SJSA1 (cell line): ENCODE results near the gene NUDT17. TPM values are rescaled to one million over a fixed set of nuclear protein-coding genes. Genes with fewer than 3 reads are reported as not detected.
"Not testable (repeated sequence)": the region's sequence is repeated elsewhere in the genome, so short reads cannot be mapped to it uniquely, and the experiment has no call there.

Experiments
- DNase-seq, 2 experiments: peaks; one replicate each; pipeline ENCODE4 v3.0.0-alpha.2; 2015 to 2020; ENCODE audit warnings: low spot score in 2 of 2, low read depth in 1 of 2
- H3K27ac ChIP-seq: fragments of 250-450 bp; sonication (Bioruptor Pico); 2 replicates; pipeline ENCODE4 v1.5.1; 2020; ENCODE audit warnings: mild to moderate bottlenecking, moderate library complexity
- H3K27me3 ChIP-seq: fragments of 250-450 bp; sonication (Bioruptor Pico); replicated peaks from 2 replicates; pipeline ENCODE4 v1.5.1; 2020; ENCODE audit warnings: mild to moderate bottlenecking, moderate library complexity
- H3K36me3 ChIP-seq: fragments of 250-450 bp; sonication (Bioruptor Pico); 2 replicates; pipeline ENCODE4 v1.5.1; 2020; ENCODE audit warnings: mild to moderate bottlenecking
- H3K4me1 ChIP-seq: fragments of 250-450 bp; sonication (Bioruptor Pico); replicated peaks from 2 replicates; pipeline ENCODE4 v1.6.1; 2021; ENCODE audit warnings: mild to moderate bottlenecking
- H3K4me3 ChIP-seq: fragments of 250-450 bp; sonication (Bioruptor Pico); 2 replicates; pipeline ENCODE4 v1.5.1; 2020; ENCODE audit warnings: mild to moderate bottlenecking
- H3K9me3 ChIP-seq: fragments of 250-450 bp; sonication (Bioruptor Pico); replicated peaks from 2 replicates; pipeline ENCODE4 v1.5.1; 2020; ENCODE audit warnings: mild to moderate bottlenecking
- total RNA-seq: library from RNA; depleted of rRNA; stranded (reverse); fragments of >200 nt; shearing (Covaris generic); gene quantifications from 2 replicates; pipeline ENCODE4 v1.2.3, GENCODE V29; 2014; rRNA removed

The NUDT17 gene, protein sequence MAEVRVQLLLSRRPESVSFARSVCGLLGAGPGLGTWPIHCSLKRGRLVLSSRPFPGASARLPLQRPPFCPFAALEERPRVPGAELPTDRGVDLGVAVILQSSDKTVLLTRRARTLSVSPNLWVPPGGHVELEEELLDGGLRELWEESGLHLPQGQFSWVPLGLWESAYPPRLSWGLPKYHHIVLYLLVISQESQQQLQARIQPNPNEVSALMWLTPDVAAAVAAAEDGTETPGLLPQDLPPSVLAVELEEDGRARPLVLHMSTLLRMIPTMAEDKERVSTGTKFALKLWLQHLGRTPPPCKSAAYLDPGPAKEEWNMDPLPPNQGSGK
- 4.2 and 7.0 TPM in 2 replicates for total RNA-seq

DNA sequence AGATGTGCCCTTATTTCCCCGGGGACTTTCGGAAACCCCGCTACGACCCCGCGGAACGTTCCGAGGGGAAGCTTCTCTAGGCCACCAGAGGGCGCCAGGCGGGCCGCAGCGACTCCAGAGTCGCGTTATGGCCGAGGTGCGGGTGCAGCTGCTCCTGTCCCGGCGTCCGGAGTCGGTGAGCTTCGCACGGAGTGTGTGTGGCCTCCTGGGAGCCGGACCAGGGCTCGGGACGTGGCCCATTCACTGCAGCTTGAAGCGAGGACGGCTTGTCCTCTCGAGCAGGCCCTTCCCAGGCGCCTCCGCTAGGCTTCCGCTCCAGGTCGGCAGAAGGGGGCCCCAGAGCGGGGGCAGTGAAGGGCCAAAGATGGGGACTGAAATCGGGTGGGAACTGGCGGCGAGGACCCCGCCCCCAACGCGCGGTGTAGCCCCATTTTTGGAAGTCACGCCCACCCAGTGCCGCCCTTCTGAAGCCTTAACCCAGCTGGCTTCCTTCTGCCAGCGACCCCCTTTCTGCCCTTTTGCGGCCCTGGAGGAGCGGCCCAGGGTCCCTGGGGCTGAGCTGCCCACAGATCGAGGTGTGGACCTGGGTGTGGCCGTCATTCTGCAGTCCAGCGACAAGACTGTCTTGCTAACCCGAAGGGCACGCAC, at the start of gene NUDT17:
NUDT17 (plus strand) TSS at position 117 of the 648 bp plus-strand sequence; CDS start at position 128, 11 bp downstream.
- Histone ChIP-seq H3K9me3 (no peaks in the 10 kb centered on the region), H3K36me3 (peaks cover 68% of the 10 kb centered on the region), H3K4me1 (peaks cover 29% of the 10 kb centered on the region), H3K4me3 (peak within 1 kb of the TSS; percentile 46), H3K27me3 (no peaks in the 10 kb centered on the region), H3K27ac (peak within 1 kb of the TSS; percentile 31)
- peak; percentile 84 to 86 for DNase-seq

DNA sequence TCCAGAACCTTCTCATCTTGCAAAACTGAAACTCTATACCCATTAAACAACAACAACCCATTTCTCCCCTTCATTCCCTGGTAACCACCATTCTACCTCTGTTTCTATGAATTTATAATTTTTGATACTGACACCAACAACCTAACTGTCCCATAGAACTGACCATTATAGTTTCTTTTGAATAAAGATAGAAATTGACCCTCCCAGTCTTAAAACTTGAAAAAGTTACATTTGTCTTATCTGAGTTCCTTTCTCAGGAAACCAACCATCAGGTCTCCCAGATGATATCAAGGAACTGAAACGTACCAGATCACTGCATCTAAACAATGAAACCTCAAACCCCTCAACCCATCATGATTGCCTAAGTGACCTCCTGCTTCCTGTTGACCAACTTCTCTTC, 48.7 kb upstream of the NUDT17 start:
- no peaks in the 10 kb centered on the region for H3K4me1 ChIP-seq
- H3K36me3 ChIP-seq = peaks cover 34% of the 10 kb centered on the region
- no peak overlapping the region for H3K4me3 ChIP-seq
- H3K9me3 ChIP-seq = peaks cover 15% of the 10 kb centered on the region
- DNase-seq = no peak
- H3K27me3 ChIP-seq = no peaks in the 10 kb centered on the region
- no peak overlapping the region for H3K27ac ChIP-seq

DNA sequence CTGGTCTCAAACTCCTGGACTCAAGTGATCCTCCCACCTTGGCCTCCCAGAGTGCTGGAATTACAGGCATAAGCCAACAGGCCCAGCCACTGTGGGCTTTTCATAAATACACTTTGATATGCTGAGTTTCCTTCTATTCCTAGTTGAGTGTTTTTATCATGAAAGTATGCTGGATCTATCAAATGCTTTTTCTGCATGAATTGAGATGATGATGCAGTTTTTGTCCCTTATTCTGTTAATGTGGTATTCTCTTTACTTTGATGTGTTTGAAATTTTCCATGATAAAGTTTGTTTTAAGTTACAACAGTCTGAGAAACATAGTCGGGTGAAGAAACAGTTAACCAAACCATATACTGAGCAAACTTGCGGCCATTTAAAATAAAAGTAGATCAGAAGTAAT, 45.6 kb upstream of the NUDT17 start:
- no peak for DNase-seq

DNA sequence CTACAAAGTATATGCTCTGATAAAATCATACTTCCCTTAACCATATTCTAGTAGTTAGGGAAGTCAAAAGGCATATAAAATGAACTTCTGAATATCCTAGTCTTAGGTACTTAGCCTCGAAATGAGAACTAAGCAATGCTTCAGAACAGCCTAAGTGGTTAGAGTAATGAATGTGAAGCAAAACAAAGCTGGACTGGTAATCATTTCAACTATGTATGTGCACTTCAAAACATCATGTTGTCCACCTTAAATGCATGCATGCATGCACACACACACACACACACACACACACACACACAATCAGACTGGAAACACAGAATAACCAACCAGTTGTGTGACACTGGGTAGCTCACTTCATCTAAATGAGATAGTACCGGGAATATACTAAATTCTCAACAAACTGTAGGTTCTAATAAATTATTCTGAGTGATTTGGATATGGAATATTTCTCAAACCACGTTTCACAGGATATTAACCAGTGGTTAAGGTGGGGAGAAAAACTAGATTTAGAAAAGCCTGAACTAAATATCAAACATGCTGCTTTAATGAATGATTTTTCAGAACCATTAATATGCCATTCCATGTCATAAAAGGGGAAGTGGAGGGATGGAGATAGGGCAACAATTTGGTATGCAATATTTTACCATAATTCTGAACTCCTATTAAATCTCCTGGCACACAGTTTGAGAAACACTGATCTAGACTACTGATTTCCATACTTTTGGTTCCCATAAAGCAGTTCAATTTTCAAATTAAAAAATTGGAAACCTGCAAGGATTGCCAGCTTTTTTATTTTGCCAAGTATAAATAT, 41.0 kb upstream of the NUDT17 start:
- H3K27ac ChIP-seq = peak overlapping the region; percentile 35
- H3K9me3 ChIP-seq = no peaks in the 10 kb centered on the region
- H3K4me3 ChIP-seq = no peak overlapping the region
- no peak for DNase-seq
- peaks cover 36% of the 10 kb centered on the region for H3K4me1 ChIP-seq
- H3K36me3 ChIP-seq = no peaks in the 10 kb centered on the region; the same call in 1 of the 2 replicates
- H3K27me3 ChIP-seq = no peaks in the 10 kb centered on the region

More for the DNA sequence above, 45.6 kb upstream of the NUDT17 start:
- Histone ChIP-seq H3K9me3 (peaks cover 15% of the 10 kb centered on the region), H3K36me3 (peaks cover 21% of the 10 kb centered on the region), H3K4me1 (peaks cover 30% of the 10 kb centered on the region), H3K27ac (no peak overlapping the region), H3K27me3 (no peaks in the 10 kb centered on the region), H3K4me3 (no peak overlapping the region)

DNA sequence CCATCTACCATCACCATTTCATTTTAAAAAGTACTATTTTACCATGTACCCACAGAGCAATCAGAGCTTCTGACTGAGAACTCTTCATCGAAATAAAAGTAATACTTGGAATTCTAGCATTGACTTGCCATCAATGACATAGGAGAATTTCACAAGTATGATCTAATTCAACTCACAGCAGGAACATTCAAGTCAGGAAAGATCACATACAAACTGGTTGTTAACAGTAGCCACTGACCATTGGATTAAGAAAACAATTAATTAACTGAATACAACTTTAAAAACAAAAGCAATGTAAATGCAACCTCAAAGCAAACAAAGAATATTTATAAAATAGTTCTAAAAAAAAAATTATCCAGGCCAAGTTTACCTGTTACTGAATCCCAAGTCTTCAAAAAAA, 40.4 kb upstream of the NUDT17 start:
- Histone ChIP-seq H3K36me3 (no peaks in the 10 kb centered on the region), H3K27me3 (no peaks in the 10 kb centered on the region), H3K9me3 (no peaks in the 10 kb centered on the region), H3K4me1 (peaks cover 36% of the 10 kb centered on the region), H3K27ac (no peak overlapping the region), H3K4me3 (no peak overlapping the region)
- no peak for DNase-seq

DNA sequence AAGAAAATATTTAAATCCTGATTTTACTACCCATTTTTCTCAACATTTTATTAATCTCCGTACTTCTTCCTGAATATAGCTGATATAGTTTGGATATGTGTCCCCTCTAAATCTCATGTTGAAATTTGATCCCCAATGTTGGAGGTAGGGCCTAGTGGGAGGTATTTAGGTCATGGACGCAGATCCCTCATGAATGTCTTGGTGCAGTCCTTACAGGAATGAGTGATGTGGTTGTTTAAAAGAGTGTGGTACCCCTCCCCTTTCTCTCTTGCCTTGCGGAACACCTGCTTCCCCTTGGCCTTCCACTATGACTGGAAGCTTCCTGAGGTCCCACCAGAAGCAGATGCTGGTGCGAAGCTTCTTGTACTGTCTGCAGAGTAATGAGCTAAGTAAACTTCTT, 39.0 kb upstream of the NUDT17 start:
- H3K4me3 ChIP-seq = no peak overlapping the region
- no peak for DNase-seq
- H3K27ac ChIP-seq = no peak overlapping the region
- no peaks in the 10 kb centered on the region for H3K9me3 ChIP-seq
- no peaks in the 10 kb centered on the region for H3K36me3 ChIP-seq
- H3K27me3 ChIP-seq = no peaks in the 10 kb centered on the region
- H3K4me1 ChIP-seq = peaks cover 36% of the 10 kb centered on the region

DNA sequence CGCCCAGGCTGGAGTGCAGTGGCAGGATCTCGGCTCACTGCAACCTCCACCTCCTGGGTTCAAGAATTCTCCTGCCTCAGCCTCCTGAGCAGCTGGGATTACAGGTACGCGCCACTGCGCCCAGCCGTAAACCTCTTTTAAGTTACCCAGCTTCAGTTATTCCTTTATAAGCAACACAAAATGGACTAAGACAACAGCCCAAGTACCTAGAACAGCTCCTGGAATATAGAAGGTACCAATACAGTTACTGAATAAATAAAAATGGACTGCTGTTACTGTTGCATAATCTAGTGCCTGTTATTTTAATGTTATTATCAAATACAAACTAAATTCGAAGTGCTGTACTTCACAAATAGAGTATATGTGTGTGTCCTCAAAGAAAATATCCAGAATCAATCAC, 38.6 kb upstream of the NUDT17 start:
- DNase-seq = no peak
- Histone ChIP-seq H3K36me3 (no peaks in the 10 kb centered on the region), H3K27me3 (no peaks in the 10 kb centered on the region), H3K4me1 (peaks cover 36% of the 10 kb centered on the region), H3K27ac (no peak overlapping the region), H3K4me3 (no peak overlapping the region), H3K9me3 (no peaks in the 10 kb centered on the region)

DNA sequence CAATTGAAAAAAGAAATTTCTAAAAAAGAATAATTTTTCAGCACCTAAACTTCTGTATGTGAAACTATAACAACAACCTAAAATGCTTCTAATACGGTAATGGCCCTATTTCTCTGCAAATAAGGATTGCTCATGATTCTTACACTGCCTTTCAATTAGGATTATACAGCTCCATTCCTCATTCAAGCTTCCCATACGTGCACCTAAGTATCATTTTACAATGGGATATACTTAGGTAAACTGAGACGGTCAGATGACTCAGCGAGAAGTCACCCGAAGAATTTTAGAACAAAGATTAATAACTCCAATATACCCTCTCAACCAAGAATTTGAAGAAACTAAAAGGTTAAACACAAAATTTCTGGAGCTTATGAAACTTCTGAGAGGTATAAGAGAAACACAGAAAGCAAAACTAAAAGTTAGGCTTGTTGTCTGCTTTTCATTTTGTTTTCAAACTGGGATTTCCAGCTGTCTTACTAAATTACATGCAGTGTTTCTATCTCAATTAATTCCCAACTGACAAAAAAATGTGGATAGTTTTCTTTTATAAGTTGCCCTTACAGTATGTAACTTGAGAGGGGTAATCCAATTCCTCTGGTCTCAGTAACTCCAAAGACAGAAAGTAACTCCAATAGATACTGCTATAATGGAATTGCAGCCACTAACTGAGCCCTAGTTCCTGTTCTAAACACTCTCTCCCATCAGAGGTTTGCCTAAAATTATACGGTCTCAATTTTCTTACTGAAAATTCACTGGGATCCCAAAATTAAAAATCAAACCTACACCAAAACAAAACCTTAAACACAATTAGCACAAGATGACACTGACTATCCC, 32.2 kb upstream of the NUDT17 start:
- H3K4me1 ChIP-seq, H3K4me3 ChIP-seq, H3K36me3 ChIP-seq, DNase-seq, H3K9me3 ChIP-seq, H3K27ac ChIP-seq, H3K27me3 ChIP-seq: not testable (repeated sequence)

DNA sequence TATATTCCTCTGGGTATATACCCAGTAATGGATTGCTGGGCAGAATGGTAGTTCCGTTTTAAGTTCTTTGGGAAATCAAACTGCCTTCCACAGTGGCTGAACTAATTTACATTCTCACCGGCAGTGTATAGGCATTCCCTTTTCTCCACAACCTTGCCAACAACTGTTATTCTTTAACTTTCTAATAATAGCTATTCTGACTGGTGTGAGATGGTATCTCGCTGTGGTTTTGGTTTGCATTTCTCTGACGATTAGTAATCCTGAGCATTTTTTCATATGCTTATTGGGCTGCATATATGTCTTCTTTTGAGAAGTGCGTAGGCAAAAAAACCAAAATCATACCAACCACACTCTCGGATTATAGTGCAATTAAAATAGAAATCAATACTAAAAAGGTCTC, 27.3 kb upstream of the NUDT17 start:
- not testable (repeated sequence) for H3K9me3 ChIP-seq, H3K4me3 ChIP-seq, H3K4me1 ChIP-seq, H3K27ac ChIP-seq, H3K36me3 ChIP-seq, H3K27me3 ChIP-seq
- DNase-seq = peak in 1 of 2 experiments; percentile 64

DNA sequence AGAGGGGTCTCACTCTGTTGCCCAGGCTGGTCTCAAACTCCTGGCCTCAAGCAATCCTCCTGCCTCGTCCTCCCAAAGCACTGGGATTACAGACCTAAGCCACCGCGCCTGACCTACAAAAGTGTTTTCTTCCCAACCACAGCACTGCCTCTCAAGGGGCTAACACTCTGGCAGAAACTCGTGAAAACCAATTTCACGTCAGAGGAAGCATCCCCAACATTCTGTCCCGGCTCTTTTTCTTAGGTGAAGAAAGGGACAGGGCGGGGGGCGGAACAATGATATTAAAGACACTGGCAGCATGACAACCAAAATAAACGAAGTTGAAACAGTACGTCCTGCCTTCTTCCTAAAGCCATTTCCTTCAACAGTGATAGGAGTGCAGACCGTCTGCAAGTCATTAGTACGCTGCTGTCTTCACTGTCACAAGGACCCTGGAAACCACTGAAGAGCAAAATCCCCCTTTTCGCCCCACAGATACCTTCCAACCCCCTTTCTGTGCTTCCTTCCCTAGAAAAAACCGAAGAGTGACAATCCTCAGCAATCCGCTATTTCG, 22.6 kb upstream of the NUDT17 start:
- not testable (repeated sequence) for H3K4me1 ChIP-seq, DNase-seq, H3K27me3 ChIP-seq, H3K27ac ChIP-seq, H3K4me3 ChIP-seq, H3K9me3 ChIP-seq
- H3K36me3 ChIP-seq = peaks cover 38% of the 10 kb centered on the region

DNA sequence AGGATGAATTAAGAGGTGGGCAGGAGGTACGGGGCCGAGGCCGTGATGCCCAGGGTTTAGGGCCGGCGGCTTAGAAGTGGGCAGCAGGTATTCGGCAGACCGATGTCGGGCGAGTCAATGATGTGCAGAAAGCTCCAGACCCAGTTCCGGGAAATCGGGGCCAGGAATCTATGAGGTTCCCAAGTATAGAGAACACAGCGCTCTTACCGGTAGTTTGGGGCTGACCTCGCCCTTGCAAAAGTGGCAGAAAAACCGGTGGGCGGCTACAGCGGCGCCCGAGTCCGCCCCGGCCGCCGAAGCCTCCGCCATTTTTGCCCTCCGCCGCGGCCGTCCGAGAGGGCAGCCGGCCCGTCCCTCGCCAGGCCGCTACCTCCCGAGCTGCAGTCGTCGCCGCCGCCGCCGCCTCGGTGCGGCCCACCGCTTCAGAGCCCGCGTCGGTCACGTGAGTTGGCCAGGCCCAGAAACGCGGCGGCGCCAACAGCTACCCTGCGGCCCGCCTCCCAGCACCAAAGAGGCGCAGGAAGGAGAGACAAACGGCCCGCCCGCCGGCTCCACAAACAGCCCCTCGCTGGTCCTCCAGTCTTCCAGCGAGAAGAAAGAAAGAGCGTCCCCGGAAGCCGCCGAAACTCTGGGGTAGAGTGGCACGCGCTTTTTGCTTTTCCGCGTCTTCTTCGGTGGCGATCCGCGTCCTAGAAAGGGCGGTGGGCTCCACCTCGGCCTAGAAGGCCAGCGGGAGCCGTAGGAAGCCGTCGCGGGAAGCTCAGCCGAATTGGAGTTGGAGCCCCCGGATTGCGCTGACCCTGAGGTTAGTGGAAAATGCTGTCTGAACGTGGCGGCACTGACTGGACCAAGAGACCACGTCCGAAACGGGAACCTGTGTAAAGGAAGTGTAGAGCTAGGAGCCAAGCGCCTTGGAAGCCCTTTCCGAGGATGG, 21.6 kb upstream of the NUDT17 start, which contains the start of the genes POLR3C and RNF115:
POLR3C (plus strand) TSS at position 636 of the 934 bp plus-strand sequence. CDS start 1,577 bp downstream, outside the sequence.
RNF115 (minus strand) TSS at position 531 of the 934 bp plus-strand sequence; CDS start at position 309, 222 bp downstream.
- peak within 1 kb of the TSS; percentile 83 for H3K27ac ChIP-seq
- no peaks in the 10 kb centered on the region for H3K9me3 ChIP-seq
- H3K27me3 ChIP-seq = no peaks in the 10 kb centered on the region
- H3K4me1 ChIP-seq = peaks cover 7% of the 10 kb centered on the region
- peak; percentile 93 to 94 for DNase-seq
- peak within 1 kb of the TSS; percentile 83 for H3K4me3 ChIP-seq
- peaks cover 47% of the 10 kb centered on the region for H3K36me3 ChIP-seq

DNA sequence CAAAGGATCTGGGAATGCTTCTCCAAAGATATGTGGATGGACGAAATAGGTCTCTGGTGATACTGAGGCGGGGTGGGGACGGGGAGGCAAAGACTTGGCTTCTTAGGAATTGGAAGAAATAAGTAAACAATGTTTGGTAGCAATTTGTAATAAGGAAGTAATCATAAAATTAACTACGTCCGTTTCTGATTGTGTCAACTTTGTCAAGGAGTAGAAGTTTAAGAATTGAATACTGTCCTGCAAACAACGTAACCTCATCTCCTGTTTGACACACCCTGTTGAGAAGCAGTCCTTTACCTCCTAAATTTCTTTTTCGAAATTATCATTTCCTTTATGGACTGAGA, 21.0 kb upstream of the NUDT17 start:
- no peak for DNase-seq
- Histone ChIP-seq H3K4me3 (peak overlapping the region; percentile 83), H3K27me3 (no peaks in the 10 kb centered on the region), H3K36me3 (peaks cover 54% of the 10 kb centered on the region), H3K27ac (peak overlapping the region; percentile 83), H3K9me3 (no peaks in the 10 kb centered on the region), H3K4me1 (peaks cover 7% of the 10 kb centered on the region)
